ENCODE results near the gene TUBGCP6. TPM values are rescaled to one million over a fixed set of nuclear protein-coding genes. Genes with fewer than 3 reads are reported as not detected.

The TUBGCP6 gene
- total and polyA plus RNA-seq, 2 donors (not counting 3 experiments of a cell fraction or from before 2014, with no cell fraction given) = 33.1 to 45.3 TPM

DNA sequence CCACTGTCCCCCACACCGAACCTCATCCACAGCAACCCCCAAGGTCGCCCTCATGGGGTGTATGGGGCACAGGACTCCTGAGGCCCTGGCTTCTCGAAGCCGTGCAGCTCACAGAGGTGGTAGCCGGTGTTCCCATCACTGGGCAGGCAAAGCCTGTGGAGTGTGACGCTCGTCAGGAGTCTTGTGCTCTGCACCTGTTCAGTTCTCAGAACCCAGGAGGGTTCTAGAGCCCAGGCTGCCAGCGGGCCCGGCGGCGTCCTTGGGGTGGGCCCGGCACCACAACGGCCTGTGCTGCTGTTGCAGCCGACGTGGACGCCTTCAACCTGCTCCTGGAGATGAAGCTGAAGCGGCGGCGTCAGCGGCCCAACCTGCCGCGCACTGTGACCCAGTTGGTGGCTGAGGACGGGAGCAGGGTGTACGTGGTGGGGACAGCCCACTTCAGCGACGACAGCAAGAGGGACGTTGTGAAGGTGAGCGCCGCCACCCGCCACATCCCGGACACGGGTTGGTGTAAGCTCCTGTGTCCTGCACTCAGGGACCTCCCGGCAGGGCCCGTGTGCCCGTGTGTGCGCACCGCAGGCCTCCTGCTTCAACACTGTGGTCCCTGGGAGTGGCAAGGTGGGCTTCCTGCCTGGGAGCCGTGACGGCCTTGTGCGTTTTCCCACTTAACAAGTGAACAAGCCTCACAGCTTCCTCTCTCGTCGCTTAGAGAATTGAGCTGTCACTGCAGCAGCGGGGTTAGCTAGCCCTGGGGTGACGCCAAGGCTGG lies 50.6 kb downstream of the TUBGCP6 start:
- TF ChIP-seq JUN (IDR thresholded peaks at IDR 0.05; ENCODE audit: borderline replicate concordance, insufficient read depth, insufficient read length, low read depth) (no peak), POLR2A (IDR thresholded peaks at IDR 0.05; ENCODE audit: low read depth, low read length) (no peak), MYC (IDR thresholded peaks at IDR 0.05; ENCODE audit: low read depth, low read length) (no peak), EZH2 (IDR thresholded peaks at IDR 0.05; ENCODE audit: borderline replicate concordance, low read depth, low read length, severe bottlenecking) (no peak), POLR2AphosphoS5 (IDR thresholded peaks at IDR 0.05; ENCODE audit: insufficient read depth, low read depth, low read length) (no peak), FOS (IDR thresholded peaks at IDR 0.05; ENCODE audit: borderline replicate concordance, insufficient read depth, low read length) (no peak), GATA2 (IDR thresholded peaks at IDR 0.05; ENCODE audit: insufficient read depth, insufficient read length, low read depth, low read length) (no peak)
- TF ChIP-seq, protein P1, sequence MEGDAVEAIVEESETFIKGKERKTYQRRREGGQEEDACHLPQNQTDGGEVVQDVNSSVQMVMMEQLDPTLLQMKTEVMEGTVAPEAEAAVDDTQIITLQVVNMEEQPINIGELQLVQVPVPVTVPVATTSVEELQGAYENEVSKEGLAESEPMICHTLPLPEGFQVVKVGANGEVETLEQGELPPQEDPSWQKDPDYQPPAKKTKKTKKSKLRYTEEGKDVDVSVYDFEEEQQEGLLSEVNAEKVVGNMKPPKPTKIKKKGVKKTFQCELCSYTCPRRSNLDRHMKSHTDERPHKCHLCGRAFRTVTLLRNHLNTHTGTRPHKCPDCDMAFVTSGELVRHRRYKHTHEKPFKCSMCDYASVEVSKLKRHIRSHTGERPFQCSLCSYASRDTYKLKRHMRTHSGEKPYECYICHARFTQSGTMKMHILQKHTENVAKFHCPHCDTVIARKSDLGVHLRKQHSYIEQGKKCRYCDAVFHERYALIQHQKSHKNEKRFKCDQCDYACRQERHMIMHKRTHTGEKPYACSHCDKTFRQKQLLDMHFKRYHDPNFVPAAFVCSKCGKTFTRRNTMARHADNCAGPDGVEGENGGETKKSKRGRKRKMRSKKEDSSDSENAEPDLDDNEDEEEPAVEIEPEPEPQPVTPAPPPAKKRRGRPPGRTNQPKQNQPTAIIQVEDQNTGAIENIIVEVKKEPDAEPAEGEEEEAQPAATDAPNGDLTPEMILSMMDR (IDR thresholded peaks at IDR 0.05; ENCODE audit: extremely low read depth in 1 of 2, insufficient read depth in 1 of 2, low read depth in 1 of 2, low read length in 2 of 2) = no peak
- TF ChIP-seq, protein P2, sequence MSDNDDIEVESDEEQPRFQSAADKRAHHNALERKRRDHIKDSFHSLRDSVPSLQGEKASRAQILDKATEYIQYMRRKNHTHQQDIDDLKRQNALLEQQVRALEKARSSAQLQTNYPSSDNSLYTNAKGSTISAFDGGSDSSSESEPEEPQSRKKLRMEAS (IDR thresholded peaks at IDR 0.05; ENCODE audit: insufficient read depth, insufficient read length) = no peak
- H3K27me3 ChIP-seq (ENCODE audit: control insufficient read depth in 2 of 2, insufficient read depth in 2 of 2, low read length in 2 of 2) = no peaks in the 10 kb centered on the region
- peaks cover 39% of the 10 kb centered on the region for H3K79me2 ChIP-seq (ENCODE audit: control insufficient read depth, insufficient read depth, low read length)
- H2AFZ ChIP-seq (ENCODE audit: low read depth, low read length) = no peak overlapping the region
- no peaks in the 10 kb centered on the region for H3K9me1 ChIP-seq (replicated peaks; ENCODE audit: control insufficient read depth, extremely low read depth, insufficient read depth, low read length)
- DNase-seq (ENCODE audit: low read depth, low spot score) (no peak), FAIRE-seq (no peak)
- H3K9me3 ChIP-seq (replicated peaks; ENCODE audit: control insufficient read depth, insufficient read depth, low read length) = no peaks in the 10 kb centered on the region
- H4K20me1 ChIP-seq (replicated peaks; ENCODE audit: control insufficient read depth, extremely low read depth, insufficient read depth, low read length) = no peaks in the 10 kb centered on the region
- no peak overlapping the region for H3K9ac ChIP-seq (replicated peaks; ENCODE audit: extremely low read depth, insufficient read depth, low read length)
- peaks cover 8 to 18% of the 10 kb centered on the region in 2 experiments for H3K36me3 ChIP-seq (ENCODE audit: control insufficient read depth in 2 of 2, extremely low read depth in 1 of 2, insufficient read depth in 2 of 2, low read length in 2 of 2)
- H3K4me2 ChIP-seq (ENCODE audit: insufficient read depth, low read length) = no peak overlapping the region
- H3K4me3 ChIP-seq (replicated peaks in 1 of 3; ENCODE audit: insufficient read depth in 1 of 3, low read depth in 1 of 3, low read length in 3 of 3) = no peak overlapping the region
- ChIA-PET CTCF (no interaction called here), POLR2A (no interaction called here)
- intact Hi-C loops (cut with micrococcal nuclease) (loop anchor here (5.0 kb wide), 1 partner anchor 82 kb away; no protein-coding TSS in a partner anchor), dilution Hi-C loops (cut with MboI; ENCODE audit: extremely low pct_ligation_motif_present, low sequenced_read_pairs) (no loop called here)
- peaks cover 22% of the 10 kb centered on the region for H3K4me1 ChIP-seq (ENCODE audit: control insufficient read depth, extremely low read depth, insufficient read depth, low read length)
- no peak overlapping the region for H3K27ac ChIP-seq (ENCODE audit: insufficient read depth, low read depth, low read length)
- BruUV-seq (replicated peaks) = no TSS peak

Measured in endothelial cell of umbilical vein (primary cell).